Central memory CD8-positive, alpha-beta T cell (primary cell): ENCODE measurements around the gene ZNF850.
A peak's percentile ranks its signal among the peaks of the same experiment; 100 is the strongest.
"Not testable (repeated sequence)": the region's sequence is repeated elsewhere in the genome, so short reads cannot be mapped to it uniquely, and the experiment has no call there.

Source experiments
- ATAC-seq: fragments of 150-1000 bp; cut with Tn5 transposase; replicated peaks from 2 replicates; pipeline ENCODE4 v1.10.0; 2022; ENCODE audit warnings: mild to moderate bottlenecking, moderate FRiP score, moderate number of reproducible peaks; ENCODE audit not compliant: poor library complexity, severe bottlenecking; ENCODE audit errors: extremely low read depth
- DNase-seq, 2 donors: peaks; one replicate each; pipeline ENCODE4 v3.0.0; 2021; ENCODE audit warnings: low spot score in 2 of 2
- H3K27ac Mint-ChIP-seq: one replicate; pipeline ENCODE4 v1.8.0; 2022; ENCODE audit warnings: low read depth, mild to moderate bottlenecking, moderate library complexity, mixed read lengths
- H3K27me3 Mint-ChIP-seq: one replicate; pipeline ENCODE4 v1.8.0; 2022; ENCODE audit warnings: mixed read lengths
- H3K36me3 Mint-ChIP-seq: one replicate; pipeline ENCODE4 v1.8.0; 2022; ENCODE audit warnings: mild to moderate bottlenecking, moderate library complexity, mixed read lengths; ENCODE audit not compliant: insufficient read depth
- H3K4me1 Mint-ChIP-seq: one replicate; pipeline ENCODE4 v1.8.0; 2022; ENCODE audit warnings: mixed read lengths
- H3K4me3 Mint-ChIP-seq: one replicate; pipeline ENCODE4 v1.8.0; 2022; ENCODE audit warnings: mild to moderate bottlenecking, moderate library complexity, mixed read lengths
- H3K9me3 Mint-ChIP-seq: one replicate; pipeline ENCODE4 v1.8.0; 2022; ENCODE audit warnings: mixed read lengths

Gene ZNF850

DNA sequence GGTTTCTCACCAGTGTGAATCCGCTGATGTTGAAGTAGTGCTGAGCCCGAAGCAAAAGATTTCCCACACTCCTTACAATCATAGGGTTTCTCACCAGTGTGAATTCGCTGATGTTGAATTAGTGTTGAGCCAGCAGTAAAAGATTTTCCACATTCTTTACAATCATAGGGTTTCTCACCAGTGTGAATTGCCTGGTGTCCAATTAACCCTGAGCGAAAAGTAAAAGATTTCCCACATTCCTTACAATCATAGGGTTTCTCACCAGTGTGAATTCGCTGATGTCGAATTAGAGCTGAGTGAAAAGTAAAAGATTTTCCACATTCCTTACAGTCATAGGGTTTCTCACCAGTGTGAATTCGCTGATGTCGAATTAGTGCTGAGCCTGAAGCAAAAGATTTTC is 23.0 kb downstream of the ZNF850 start:
- H3K27ac Mint-ChIP-seq, DNase-seq, H3K9me3 Mint-ChIP-seq, H3K4me1 Mint-ChIP-seq, H3K4me3 Mint-ChIP-seq, H3K27me3 Mint-ChIP-seq, ATAC-seq: not testable (repeated sequence)
- H3K36me3 Mint-ChIP-seq: peaks cover 15% of the 10 kb centered on the region

DNA sequence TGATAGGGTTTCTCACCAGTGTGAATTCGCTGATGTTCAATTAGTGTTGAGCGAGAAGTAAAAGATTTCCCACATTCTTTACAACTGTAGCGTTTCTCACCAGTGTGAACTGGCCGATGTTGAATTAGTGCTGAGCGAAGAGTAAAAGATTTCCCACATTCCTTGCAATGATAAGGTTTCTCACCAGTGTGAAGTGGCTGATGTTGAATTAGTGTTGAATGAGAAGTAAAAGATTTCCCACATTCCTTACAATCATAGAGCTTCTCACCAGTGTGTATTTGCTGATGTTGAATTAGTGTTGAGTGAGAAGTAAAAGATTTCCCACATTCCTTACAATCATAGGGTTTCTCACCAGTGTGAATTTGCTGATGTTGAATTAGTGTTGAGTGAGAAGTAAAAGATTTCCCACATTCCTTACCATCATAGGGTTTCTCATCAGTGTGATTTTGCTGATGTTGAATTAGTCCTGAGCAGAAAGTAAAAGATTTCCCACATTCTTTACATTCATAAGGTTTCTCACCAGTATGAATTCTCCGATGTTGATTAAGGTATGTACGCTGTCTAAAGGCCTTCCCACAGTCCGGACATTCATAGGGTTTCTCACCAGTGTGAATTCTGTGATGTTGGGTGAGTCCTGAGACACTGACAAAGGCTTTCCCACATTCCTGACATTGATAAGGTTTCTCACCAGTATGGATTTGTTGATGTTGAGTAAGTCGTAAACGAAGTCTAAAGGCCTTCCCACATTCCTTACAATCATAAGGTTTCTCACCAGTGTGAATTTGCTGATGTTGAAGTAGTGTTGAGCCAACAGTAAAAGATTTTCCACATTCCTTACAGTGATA is 24.0 kb downstream of the ZNF850 start:
- Mint-ChIP-seq H3K9me3 (peaks cover 6% of the 10 kb centered on the region), H3K4me1 (no peaks in the 10 kb centered on the region), H3K4me3 (no peak overlapping the region), H3K36me3 (peaks cover 15% of the 10 kb centered on the region), H3K27me3 (no peaks in the 10 kb centered on the region), H3K27ac (no peak overlapping the region)
- DNase-seq (no peak), ATAC-seq (no peak)

GRCh38 chr19:36747750-36748149 is 24.9 kb downstream of the ZNF850 start:
- H3K4me1 Mint-ChIP-seq: no peaks in the 10 kb centered on the region
- no peak overlapping the region for H3K27ac Mint-ChIP-seq
- DNase-seq (no peak), ATAC-seq (no peak)
- no peak overlapping the region for H3K4me3 Mint-ChIP-seq
- H3K36me3 Mint-ChIP-seq: peaks cover 15% of the 10 kb centered on the region
- H3K9me3 Mint-ChIP-seq: peaks cover 6% of the 10 kb centered on the region
- no peaks in the 10 kb centered on the region for H3K27me3 Mint-ChIP-seq

- DNase-seq: no peak
- H3K36me3 Mint-ChIP-seq: peaks cover 12% of the 10 kb centered on the region
- H3K27me3 Mint-ChIP-seq: no peaks in the 10 kb centered on the region
These were observed 26.7 kb downstream of the ZNF850 start for GRCh38 chr19:36745870-36746269.

GRCh38 chr19:36736166-36736565 is 36.4 kb downstream of the ZNF850 start:
- not testable (repeated sequence) for H3K36me3 Mint-ChIP-seq, ATAC-seq, H3K27me3 Mint-ChIP-seq, H3K27ac Mint-ChIP-seq, H3K4me1 Mint-ChIP-seq, H3K4me3 Mint-ChIP-seq, DNase-seq
- peaks cover 58% of the 10 kb centered on the region for H3K9me3 Mint-ChIP-seq

More at GRCh38 chr19:36745870-36746269, 26.7 kb downstream of the ZNF850 start:
- Mint-ChIP-seq H3K4me3 (no peak overlapping the region), H3K9me3 (peaks cover 6% of the 10 kb centered on the region), H3K27ac (no peak overlapping the region), H3K4me1 (no peaks in the 10 kb centered on the region)
- no peak for ATAC-seq

- peaks cover 39% of the 10 kb centered on the region for H3K36me3 Mint-ChIP-seq
- no peak overlapping the region for H3K4me3 Mint-ChIP-seq
- peaks cover 32% of the 10 kb centered on the region for H3K9me3 Mint-ChIP-seq
- no peak for ATAC-seq
- DNase-seq: no peak
- no peak overlapping the region for H3K27ac Mint-ChIP-seq
- H3K4me1 Mint-ChIP-seq: no peaks in the 10 kb centered on the region
- no peaks in the 10 kb centered on the region for H3K27me3 Mint-ChIP-seq
These were observed 52.7 kb downstream of the ZNF850 start for GRCh38 chr19:36719687-36720556.

- no peak overlapping the region for H3K4me3 Mint-ChIP-seq
- ATAC-seq: no peak
- DNase-seq: no peak
- H3K9me3 Mint-ChIP-seq: peaks cover 29% of the 10 kb centered on the region
- H3K36me3 Mint-ChIP-seq: peaks cover 23% of the 10 kb centered on the region
- no peaks in the 10 kb centered on the region for H3K4me1 Mint-ChIP-seq
- H3K27me3 Mint-ChIP-seq: no peaks in the 10 kb centered on the region
- H3K27ac Mint-ChIP-seq: no peak overlapping the region
These were observed 63.2 kb downstream of the ZNF850 start for GRCh38 chr19:36709423-36709822.

DNA sequence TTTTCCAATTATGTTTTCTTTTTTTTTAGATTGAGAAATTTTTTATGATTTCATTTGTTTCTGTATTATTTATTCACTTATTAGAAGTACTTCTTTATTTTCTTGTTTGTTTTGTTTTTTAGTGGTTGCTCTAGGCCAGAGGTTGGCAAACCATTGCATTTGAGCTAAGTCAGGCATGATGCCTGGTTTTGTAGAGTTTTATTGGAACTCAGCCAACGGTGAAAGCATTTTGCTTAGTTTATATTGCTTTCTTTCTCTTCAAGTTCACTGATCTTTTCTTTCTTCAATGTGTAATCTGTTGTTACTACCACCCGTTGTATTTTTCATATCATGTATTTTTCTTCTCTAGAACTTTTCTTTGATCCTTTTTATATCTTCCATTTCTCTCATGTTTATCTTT is 65.5 kb downstream of the ZNF850 start:
- Mint-ChIP-seq H3K36me3 (peaks cover 3% of the 10 kb centered on the region), H3K27me3 (no peaks in the 10 kb centered on the region), H3K9me3 (peaks cover 20% of the 10 kb centered on the region), H3K4me3 (no peak overlapping the region), H3K27ac (no peak overlapping the region), H3K4me1 (no peaks in the 10 kb centered on the region)
- DNase-seq: no peak
- no peak for ATAC-seq

GRCh38 chr19:36688058-36688457 is 84.5 kb downstream of the ZNF850 start:
- Mint-ChIP-seq H3K36me3 (peaks cover 45% of the 10 kb centered on the region), H3K27ac (peak overlapping the region; percentile 99), H3K27me3 (no peaks in the 10 kb centered on the region)

GRCh38 chr19:36687214-36688056 is 85.2 kb downstream of the ZNF850 start, which contains the start of gene ZNF567:
TSS of gene ZNF567 (plus strand) at chr19:36687612. CDS start at chr19:36694868, 7,256 bp downstream.
- H3K9me3 Mint-ChIP-seq: no peaks in the 10 kb centered on the region
- peaks cover 34% of the 10 kb centered on the region for H3K4me1 Mint-ChIP-seq
- peak within 1 kb of the TSS; percentile 99 for H3K27ac Mint-ChIP-seq
- peak; percentile 91 for ATAC-seq
- peak within 1 kb of the TSS; percentile 99 for H3K4me3 Mint-ChIP-seq
- no peaks in the 10 kb centered on the region for H3K27me3 Mint-ChIP-seq
- peaks cover 50% of the 10 kb centered on the region for H3K36me3 Mint-ChIP-seq
- DNase-seq: peak; percentile 88 to 91

More at GRCh38 chr19:36688058-36688457, 84.5 kb downstream of the ZNF850 start:
- Mint-ChIP-seq H3K4me1 (peaks cover 33% of the 10 kb centered on the region), H3K9me3 (no peaks in the 10 kb centered on the region), H3K4me3 (peak overlapping the region; percentile 99)
- ATAC-seq (no peak), DNase-seq (no peak)

DNA sequence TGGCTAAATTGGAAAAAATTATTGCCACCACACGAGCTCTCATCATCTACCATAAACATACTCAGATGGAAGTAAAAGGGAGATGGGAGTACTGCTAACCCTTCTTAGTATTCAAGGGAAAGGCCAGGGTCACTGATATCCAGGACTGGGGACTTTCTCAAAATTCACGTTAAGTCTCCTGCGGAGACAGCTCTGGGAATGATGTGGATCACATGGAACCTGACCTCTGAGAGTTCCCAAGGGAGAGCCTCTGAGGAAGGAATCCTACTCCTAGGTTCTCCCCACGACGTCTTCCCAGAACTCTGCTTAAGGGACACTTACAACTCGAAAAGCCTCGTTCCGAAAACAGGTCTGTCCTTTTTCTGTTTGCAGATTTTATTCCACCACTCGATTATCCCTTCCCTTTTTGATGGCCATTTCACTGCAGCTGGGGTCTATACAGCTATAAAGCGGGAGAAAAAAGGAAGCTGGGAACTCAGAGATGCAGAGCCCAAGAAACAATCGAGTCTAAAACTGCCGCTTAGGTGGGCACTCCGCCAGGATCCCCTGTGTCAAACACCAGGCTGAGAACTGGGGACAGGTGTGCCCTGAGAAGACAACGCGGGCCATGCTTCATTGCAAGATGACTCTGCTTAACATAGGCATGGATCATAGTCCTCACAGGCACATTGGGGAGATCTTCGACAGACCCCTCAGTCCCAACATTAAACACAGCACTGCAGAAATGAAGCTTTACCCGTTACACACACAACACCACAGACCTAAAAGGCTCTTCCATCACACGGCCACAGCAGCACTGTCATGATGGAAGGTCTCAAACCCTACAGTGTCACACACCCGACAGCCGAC is 86.0 kb downstream of the ZNF850 start:
- H3K27me3 Mint-ChIP-seq: no peaks in the 10 kb centered on the region
- peaks cover 44% of the 10 kb centered on the region for H3K36me3 Mint-ChIP-seq
- H3K4me3 Mint-ChIP-seq: peak overlapping the region; percentile 99
- ATAC-seq (no peak), DNase-seq (no peak)
- no peaks in the 10 kb centered on the region for H3K9me3 Mint-ChIP-seq
- H3K27ac Mint-ChIP-seq: peak overlapping the region; percentile 99
- peaks cover 39% of the 10 kb centered on the region for H3K4me1 Mint-ChIP-seq
